Hematopoietic multipotent progenitor cell treated with erythropoietin and hydrocortisone succinate and interleukin-3 and kit ligand, for 4 days (in vitro differentiated cells): ENCODE data around the gene EGFL6.
"Not testable (repeated sequence)": the region's sequence is repeated elsewhere in the genome, so short reads cannot be mapped to it uniquely, and the experiment has no call there.

Experiments used
- DNase-seq: peaks from one replicate; pipeline ENCODE4 v3.0.0-alpha.2; 2015

The EGFL6 gene

DNA sequence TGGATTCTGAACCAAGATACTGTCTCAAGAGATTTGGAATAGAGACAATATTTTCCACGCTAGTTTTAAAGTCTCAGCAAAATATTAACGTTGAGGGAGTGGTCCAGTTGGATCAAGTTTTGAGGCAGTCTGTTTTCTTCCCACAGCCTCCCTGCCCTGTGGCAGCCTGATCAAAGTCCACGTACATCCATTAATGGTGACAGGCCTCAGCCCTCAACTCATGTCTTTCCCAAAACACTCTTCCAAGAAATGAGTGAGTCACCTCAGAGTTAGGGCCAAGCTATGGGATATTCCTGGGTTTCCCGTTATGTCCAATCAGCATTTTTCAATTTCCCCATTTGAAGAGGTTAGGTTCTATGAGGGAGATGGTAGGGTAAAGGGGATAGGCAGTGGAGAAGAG lies 28.5 kb downstream of the EGFL6 start:
- DNase-seq: no peak

DNA sequence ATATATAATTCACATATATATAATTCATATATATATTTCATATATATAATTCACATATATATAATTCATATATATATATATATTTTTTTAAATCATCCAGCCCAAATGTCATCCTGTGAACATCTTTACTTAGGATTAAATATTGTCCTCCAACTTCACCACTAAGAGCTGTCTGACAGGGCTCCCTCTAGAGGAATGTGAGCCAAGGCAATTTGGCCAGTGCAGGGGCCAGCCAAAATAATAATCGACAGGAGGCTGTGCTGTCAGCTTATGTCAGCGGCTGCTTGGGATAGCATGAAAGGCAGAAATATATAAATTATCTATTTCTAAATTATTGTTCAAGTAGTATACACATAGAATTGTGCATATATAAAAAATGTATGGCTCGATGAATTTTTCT lies 29.5 kb downstream of the EGFL6 start:
- DNase-seq: peak; percentile 50

GRCh38 chrX:13599491-13599890 lies 30.1 kb downstream of the EGFL6 start:
- DNase-seq: no peak

DNA sequence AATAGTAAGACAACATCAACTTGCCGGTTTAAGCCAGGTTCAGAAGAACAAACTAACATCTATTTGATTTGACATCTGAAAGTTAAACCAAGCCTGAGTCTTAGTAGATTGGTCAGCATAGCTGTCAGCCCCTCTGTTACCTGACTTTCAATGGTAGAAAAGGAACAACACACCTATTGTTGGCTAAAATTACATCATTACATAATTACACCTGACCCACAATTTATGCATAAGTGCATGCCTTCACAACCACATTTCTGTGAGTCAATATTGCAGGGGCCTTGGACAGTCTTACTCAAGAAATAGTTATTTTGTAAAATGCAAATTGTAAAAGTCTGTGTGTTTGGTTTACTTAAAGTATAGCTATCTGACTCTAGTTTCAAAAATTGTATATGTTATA lies 36.2 kb downstream of the EGFL6 start:
- DNase-seq: no peak

DNA sequence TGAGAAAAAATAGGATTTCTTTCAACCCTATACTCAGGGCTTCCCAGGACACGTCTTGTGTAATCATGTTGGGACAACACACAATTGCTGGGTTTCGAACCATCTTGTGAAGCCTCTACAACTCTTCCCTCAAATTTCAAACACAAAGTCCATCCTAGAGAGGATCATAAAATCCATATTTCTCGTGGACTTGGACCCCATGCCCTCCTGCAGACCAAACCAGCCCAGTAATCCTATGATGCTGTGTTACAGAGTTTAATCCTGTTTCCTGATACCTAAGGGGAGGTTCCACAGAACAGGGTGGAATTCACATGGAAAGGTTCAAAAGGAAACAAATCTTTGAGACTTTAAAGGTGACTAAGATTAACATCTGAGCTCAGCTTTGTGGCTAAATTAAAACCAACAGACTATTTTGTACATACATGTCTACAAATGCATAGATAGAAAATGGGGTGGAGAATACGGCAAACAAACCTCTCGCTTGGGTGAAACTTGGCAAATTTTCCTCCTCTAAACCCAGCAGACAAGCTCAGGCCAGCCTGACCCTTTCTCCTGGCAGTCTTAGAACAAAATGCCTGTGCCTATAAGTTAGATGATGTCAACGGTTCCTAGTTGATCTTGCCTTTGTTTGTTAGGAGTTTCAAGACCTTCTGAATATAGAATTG lies 38.1 kb downstream of the EGFL6 start:
- DNase-seq: no peak

- no peak for DNase-seq
Measured at GRCh38 chrX:13607996-13608365, 38.6 kb downstream of the EGFL6 start.

GRCh38 chrX:13614154-13614553 lies 44.8 kb downstream of the EGFL6 start:
- no peak for DNase-seq

DNA sequence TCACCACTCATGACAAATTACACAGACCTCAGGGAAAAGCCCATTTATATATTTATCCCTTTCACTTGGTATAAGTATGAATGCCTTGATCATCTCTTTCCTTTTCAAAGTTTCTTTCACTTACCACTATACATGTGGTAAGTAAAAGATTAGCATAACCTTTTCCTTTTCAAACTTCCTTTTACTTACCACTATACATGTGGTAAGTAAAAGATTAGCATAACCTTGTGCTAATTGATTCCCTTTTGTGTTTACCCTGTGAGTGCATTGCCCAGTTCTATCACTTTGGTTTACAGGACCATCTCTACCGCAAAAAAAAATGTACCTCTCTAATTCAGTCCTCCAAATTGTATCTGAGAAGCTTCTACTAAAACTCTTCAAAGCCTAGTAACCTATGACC lies 50.8 kb downstream of the EGFL6 start:
- DNase-seq: peak; percentile 52

- DNase-seq: no peak
Measured at GRCh38 chrX:13622401-13622964, 53.1 kb downstream of the EGFL6 start.

DNA sequence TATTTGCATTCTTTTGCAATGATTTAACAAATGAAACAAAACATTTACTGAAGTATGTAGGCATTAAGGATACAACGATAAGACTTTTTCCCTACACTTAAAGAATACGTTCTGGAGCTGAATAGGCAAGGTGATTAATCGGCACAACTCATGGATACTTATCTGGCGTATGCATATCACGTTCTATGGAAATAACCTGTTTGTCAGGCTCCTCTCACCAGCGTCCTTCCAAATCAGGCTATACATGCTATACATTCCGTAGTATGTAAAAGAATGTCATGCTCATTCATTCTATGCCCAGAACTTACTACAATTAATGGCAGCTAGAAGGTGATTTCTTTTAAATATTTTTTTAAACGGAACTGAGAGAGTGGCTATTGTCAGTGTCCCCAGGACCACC lies 57.9 kb downstream of the EGFL6 start:
- DNase-seq: no peak

- not testable (repeated sequence) for DNase-seq
Measured at GRCh38 chrX:13637224-13637623, 67.8 kb downstream of the EGFL6 start.

GRCh38 chrX:13638021-13638420 lies 68.6 kb downstream of the EGFL6 start:
- no peak for DNase-seq

DNA sequence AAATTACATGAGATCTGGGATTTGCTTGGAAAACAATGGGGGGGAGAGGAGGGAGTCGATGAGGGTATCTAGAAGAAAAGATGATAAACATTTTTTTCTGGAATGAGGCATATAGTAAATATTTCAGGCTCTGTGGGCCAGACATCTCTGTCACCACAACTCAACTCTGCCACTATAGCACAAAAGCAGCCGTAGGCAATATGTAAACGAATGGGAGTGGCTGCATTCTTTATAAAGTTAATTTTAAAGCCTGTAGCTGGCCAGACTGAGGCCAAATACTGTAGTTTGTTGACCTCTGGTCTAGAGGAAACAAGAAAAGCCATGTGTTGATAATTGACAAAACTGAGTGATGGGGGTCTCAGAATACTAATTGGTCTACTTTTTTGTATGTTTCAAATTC lies 69.4 kb downstream of the EGFL6 start:
- no peak for DNase-seq

GRCh38 chrX:13641684-13642083 lies 72.3 kb downstream of the EGFL6 start:
- not testable (repeated sequence) for DNase-seq

DNA sequence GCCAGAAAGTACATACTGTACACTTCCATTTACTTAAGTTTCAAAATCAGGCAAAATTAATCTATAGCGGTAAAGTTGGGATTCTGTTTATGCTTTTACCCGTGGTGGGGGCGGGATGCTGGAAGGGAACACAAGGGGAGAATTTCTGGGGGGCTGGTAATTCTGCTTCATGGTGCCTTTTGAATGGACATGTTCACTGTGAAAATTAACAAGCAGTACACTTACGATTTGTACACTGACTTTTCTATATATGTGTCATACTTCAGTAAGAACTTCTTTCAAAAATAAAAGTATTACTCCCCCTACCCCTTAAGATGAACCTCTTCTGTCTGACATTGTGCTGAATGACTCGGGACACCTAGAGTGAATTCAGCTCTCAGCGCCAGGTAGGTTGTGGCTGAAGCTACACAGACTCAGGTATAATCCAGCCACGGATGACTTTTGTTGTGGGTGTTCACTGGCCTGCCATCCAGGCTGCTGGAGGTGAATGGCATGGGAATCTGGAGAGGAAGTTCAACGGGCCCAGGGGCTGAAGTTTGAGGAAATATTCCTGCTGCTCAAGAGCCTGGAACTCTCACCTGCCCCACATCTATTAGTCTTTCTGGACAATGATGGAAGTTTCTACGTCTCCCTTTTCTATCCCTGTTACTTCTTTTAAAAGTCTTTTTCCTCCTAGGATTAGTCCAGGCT lies 76.2 kb downstream of the EGFL6 start:
- no peak for DNase-seq

- peak; percentile 78 for DNase-seq
Measured at GRCh38 chrX:13646154-13646549, 76.8 kb downstream of the EGFL6 start.

DNA sequence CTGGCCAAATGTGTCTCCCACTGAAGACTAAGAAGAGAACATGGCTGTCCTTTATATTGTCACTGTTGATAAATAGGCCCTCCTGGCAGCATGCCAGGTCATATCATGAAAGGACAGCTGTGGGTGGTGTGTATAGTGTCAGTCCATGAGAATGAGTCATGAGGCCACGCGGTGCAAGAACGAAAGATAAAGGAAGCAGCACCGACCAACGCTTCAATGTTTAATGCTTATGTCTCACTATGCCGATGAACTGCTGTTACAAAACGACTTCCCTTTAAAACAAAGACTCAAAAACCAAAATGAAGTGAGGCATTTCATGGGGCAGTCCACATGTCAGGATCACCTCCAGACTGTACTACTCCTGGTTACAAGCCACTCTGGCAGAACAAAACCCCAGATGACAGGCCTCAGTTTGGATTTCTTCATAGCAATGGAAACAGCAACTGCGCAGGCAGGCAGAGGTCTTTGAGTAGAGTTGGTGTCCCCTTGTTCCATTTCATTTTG lies 78.4 kb downstream of the EGFL6 start:
- DNase-seq: peak; percentile 97

GRCh38 chrX:13648336-13648735 lies 78.9 kb downstream of the EGFL6 start:
- DNase-seq: peak; percentile 31

DNA sequence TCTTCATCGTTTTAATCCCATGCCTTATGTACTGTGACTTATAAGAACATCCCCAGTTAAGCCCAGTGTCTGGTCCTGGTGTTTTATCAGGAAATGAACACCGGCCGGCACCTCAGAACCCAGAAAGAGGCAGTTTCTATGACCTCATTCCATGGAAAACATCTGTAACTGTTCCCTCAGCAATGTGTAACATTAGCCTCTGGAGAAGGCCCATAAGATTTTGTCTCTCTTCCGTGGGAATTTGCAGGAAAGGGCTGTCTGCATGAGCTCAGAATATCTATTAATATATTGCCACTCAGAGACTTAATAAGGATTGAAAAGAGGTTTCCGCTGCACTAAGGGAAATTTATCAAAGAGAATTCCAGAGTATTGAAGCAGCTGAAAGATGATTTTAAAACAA lies 80.4 kb downstream of the EGFL6 start:
- no peak for DNase-seq

- no peak for DNase-seq
Measured at GRCh38 chrX:13650318-13650717, 80.9 kb downstream of the EGFL6 start.

DNA sequence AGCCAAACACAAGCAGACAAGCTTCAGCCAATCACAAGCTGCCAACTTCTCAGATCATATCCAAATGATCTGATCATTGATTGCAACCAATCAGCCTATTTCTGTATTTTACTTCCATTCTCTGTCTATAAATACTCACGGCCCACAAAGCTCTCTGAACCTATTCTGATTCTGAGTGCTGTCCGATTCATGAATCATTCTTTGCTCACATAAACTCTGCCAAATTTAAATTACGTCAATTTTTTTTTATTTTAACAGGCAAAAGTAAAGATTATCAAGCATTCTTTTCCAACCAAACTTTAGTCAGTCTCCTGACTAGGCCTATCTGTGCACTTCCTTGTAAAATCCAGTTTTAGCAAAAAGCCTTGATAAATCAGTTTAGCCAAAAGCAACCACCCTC lies 81.7 kb downstream of the EGFL6 start:
- DNase-seq: no peak

DNA sequence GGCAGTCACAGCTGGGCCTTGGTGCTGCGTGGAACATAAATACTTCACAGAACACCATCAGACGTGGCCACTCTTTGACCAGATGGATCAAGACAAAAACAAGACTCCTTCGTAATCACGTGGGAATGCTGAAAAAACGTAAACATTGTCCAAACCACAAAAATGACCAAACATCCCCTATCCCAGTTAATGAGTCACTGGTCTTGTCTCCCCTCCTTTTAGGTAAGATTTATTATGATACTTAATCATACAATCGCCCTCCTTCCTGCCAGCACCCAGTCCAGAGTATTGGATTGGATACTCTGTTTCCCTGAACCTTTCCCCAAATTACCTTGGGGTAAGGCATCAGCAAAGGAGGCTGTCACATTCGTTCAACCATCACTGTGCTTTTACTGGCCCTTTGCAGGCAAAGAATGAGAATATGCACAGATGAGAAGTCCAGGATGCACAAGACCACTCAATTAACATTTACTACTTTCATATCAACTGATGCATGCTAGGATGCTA lies 82.9 kb downstream of the EGFL6 start:
- no peak for DNase-seq

GRCh38 chrX:13652850-13653693 lies 83.7 kb downstream of the EGFL6 start, which contains the start of gene TCEANC:
Gene TCEANC, plus strand, starts transcription at chrX:13653141. Its CDS starts 9,368 bp downstream, at chrX:13662509.
- DNase-seq: peak; percentile 97
